H1 (cell line): ENCODE data around the gene ADGRV1. TPM values are rescaled to one million over a fixed set of nuclear protein-coding genes. Genes with fewer than 3 reads are reported as not detected.

Experiments used
- CHD7 ChIP-seq: fragments of 300-600 bp; sonication (generic); IDR thresholded peaks from 2 replicates; pipeline ENCODE4 v1.7.1; 2012; ENCODE audit warnings: low read length, moderate library complexity, mild to moderate bottlenecking, inconsistent platforms; ENCODE audit not compliant: insufficient replicate concordance
- polyA plus RNA-seq, 7 experiments: library from polyadenylated mRNA; depleted of rRNA in 3 of 7; stranded (reverse) in 5 of 7; unstranded in 2 of 7; fragments of >200 nt in 5 of 7; fragments of 200-250 nt in 2 of 7; gene quantifications; 1 replicate in 5 of 7; 2 replicates in 1 of 7; 4 replicates in 1 of 7; pipeline versions ENCODE4 v1.2.1 to v1.2.3, GENCODE V29; 2011 to 2013; ENCODE audit warnings: missing spikeins in 2 of 7, mixed read lengths in 2 of 7
- total RNA-seq: library from RNA; stranded (reverse); fragmentation: NEBNext Ultra II Directional; extraction: Animal tissue kit (Norgen Biotek cat#: 25700); gene quantifications from 2 replicates; pipeline ENCODE4 v1.2.1, GENCODE V29; 2021

The ADGRV1 gene
- total and polyA plus RNA-seq, 2 of the 8 experiments (the other 6 are each of a cell fraction or from before 2014, with no cell fraction given) = 53.1 to 62.2 TPM

GRCh38 chr5:90570034-90570433 is 11.4 kb downstream of the ADGRV1 start (continued):
- no peak for TF ChIP-seq CHD7
